GM12892 (cell line): ENCODE measurements around the gene BHLHA15.

Source experiments
- POLR2A ChIP-seq: IDR thresholded peaks from 2 replicates; pipeline ENCODE4 v1.6.1; 2011; ENCODE audit warnings: low read depth, low read length, control low read depth
- POLR2AphosphoS5 ChIP-seq: IDR thresholded peaks from 2 replicates; pipeline ENCODE4 v1.6.1; 2011; ENCODE audit warnings: low read depth, low read length, control low read depth
- TAF1 ChIP-seq: IDR thresholded peaks from 2 replicates; pipeline ENCODE4 v1.6.1; 2011; ENCODE audit warnings: low read depth, mild to moderate bottlenecking, control low read depth, low read length, borderline replicate concordance

DNA sequence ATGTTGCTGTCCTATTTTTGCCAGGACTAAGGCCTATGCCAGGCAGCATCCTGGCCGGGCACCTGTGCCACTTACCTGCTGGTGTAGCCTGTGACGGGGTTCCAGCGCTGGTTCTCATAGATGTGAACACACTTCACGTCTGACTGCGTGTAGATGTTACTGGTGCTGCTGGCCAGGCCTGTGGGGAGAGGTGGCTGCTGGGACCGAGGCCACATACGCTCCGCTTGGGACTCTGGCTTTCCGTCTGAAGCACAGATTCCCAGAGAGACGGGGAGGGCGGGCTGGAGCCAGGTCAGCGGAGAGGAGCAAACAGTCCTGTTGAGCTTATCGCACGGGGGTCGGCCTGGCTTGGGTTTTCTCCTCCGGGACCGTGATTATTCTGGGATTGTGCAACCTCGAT is 16.7 kb downstream of the BHLHA15 start:
- TF ChIP-seq TAF1, result no peak
- TF ChIP-seq POLR2A, result no peak
- TF ChIP-seq POLR2AphosphoS5, result no peak
